ENCODE results near the gene TESMIN.

The TESMIN gene

DNA sequence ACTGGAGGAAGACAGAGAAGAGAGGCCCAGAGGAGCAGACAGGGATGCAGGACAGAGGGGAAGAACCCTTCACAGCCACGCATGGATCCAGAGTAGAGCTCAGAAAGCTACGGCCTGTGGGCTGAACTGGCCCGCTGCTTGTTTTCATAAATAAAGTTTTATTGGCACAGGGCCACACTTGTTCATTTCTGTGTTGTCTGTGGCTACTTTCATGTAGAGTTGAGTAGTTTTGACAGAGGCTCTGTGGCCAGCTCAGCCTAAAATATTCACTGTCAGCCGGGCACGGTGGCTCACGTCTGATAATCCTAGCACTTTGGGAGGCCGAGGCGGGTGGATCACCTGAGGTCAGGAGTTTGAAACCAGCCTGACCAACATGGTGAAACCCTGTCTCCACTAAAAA, 93.2 kb downstream of the TESMIN start:
- DNase-seq = no peak
